ENCODE data around the gene ELOVL7. TPM values are rescaled to one million over a fixed set of nuclear protein-coding genes. Genes with fewer than 3 reads are reported as not detected.
"Not testable (repeated sequence)": the region's sequence is repeated elsewhere in the genome, so short reads cannot be mapped to it uniquely, and the experiment has no call there.

The ELOVL7 gene
- total and polyA plus RNA-seq, 8 donors: 2.3 to 15.0 (median 4.8) TPM

GRCh38 chr5:60738461-60738860 is 105.6 kb downstream of the ELOVL7 start:
- Histone ChIP-seq H3K9me3 (peaks cover 0 to 21% of the 10 kb centered on the region in 2 donors), H3K27me3 (no peaks in the 10 kb centered on the region), H3K4me1 (no peaks in the 10 kb centered on the region), H3K27ac (no peak overlapping the region), H3K36me3 (no peaks in the 10 kb centered on the region), H3K4me3 (no peak overlapping the region)
- TF ChIP-seq CTCF (IDR thresholded peaks at IDR 0.05): no peak
- no peak for DNase-seq
- intact Hi-C loops (cut with DNase I): no loop called here
- ATAC-seq: no peak

GRCh38 chr5:60730858-60731257 is 113.2 kb downstream of the ELOVL7 start:
- intact Hi-C loops (cut with DNase I); H3K9me3 ChIP-seq; H3K4me3 ChIP-seq; H3K4me1 ChIP-seq; DNase-seq; H3K36me3 ChIP-seq; H3K27me3 ChIP-seq; ATAC-seq; H3K27ac ChIP-seq: not testable (repeated sequence)

GRCh38 chr5:60727033-60727679 is 116.9 kb downstream of the ELOVL7 start:
- no peaks in the 10 kb centered on the region for H3K27me3 ChIP-seq
- intact Hi-C loops (cut with DNase I): no loop called here

GRCh38 chr5:60724126-60724525 is 119.9 kb downstream of the ELOVL7 start:
- TF ChIP-seq CTCF (IDR thresholded peaks at IDR 0.05): no peak
- no peaks in the 10 kb centered on the region for H3K9me3 ChIP-seq
- ATAC-seq: no peak
- H3K4me1 ChIP-seq: no peaks in the 10 kb centered on the region
- intact Hi-C loops (cut with DNase I): no loop called here
- H3K4me3 ChIP-seq: no peak overlapping the region
- no peaks in the 10 kb centered on the region for H3K27me3 ChIP-seq
- no peaks in the 10 kb centered on the region for H3K36me3 ChIP-seq
- no peak overlapping the region for H3K27ac ChIP-seq
- DNase-seq: no peak

More at GRCh38 chr5:60727033-60727679, 116.9 kb downstream of the ELOVL7 start:
- Histone ChIP-seq H3K9me3 (no peaks in the 10 kb centered on the region), H3K4me1 (no peaks in the 10 kb centered on the region), H3K27ac (no peak overlapping the region), H3K4me3 (no peak overlapping the region), H3K36me3 (no peaks in the 10 kb centered on the region)
- no peak for TF ChIP-seq CTCF (IDR thresholded peaks at IDR 0.05)
- DNase-seq (no peak), ATAC-seq (no peak)

- Histone ChIP-seq H3K4me3 (no peak overlapping the region), H3K27me3 (no peaks in the 10 kb centered on the region), H3K4me1 (no peaks in the 10 kb centered on the region), H3K36me3 (no peaks in the 10 kb centered on the region), H3K9me3 (no peaks in the 10 kb centered on the region), H3K27ac (no peak overlapping the region)
- ATAC-seq (no peak), DNase-seq (no peak)
- intact Hi-C loops (cut with DNase I): no loop called here
- TF ChIP-seq CTCF (IDR thresholded peaks at IDR 0.05): no peak
Observed at GRCh38 chr5:60722416-60722815, 121.7 kb downstream of the ELOVL7 start.

- intact Hi-C loops (cut with DNase I): no loop called here
- Histone ChIP-seq H3K27me3 (peaks cover 0 to 8% of the 10 kb centered on the region in 2 donors), H3K27ac (no peak overlapping the region), H3K4me1 (no peaks in the 10 kb centered on the region), H3K9me3 (no peaks in the 10 kb centered on the region), H3K4me3 (no peak overlapping the region), H3K36me3 (no peaks in the 10 kb centered on the region)
- no peak for ATAC-seq
- no peak for DNase-seq
- no peak for TF ChIP-seq CTCF (IDR thresholded peaks at IDR 0.05)
Observed at GRCh38 chr5:60719329-60719728, 124.7 kb downstream of the ELOVL7 start.

Measured in left lung (tissue), 10 donors.